Thyroid gland (tissue), 4 donors: Measurements from ENCODE around the gene CHPF.

Experiments used
- CTCF ChIP-seq, 6 experiments: fragments of 200-600 bp in 3 of 6; fragments of 450-650 bp in 3 of 6; sonication (generic) in 3 of 6; IDR thresholded peaks; one replicate each; pipeline ENCODE4 v1.5.1; 2016 to 2019; ENCODE audit warnings: antibody characterized with exemption in 6 of 6, mild to moderate bottlenecking in 2 of 6, inconsistent platforms in 1 of 6, moderate library complexity in 1 of 6
- POLR2A ChIP-seq, 2 donors: fragments of 450-650 bp; IDR thresholded peaks; one replicate each; pipeline ENCODE4 v1.6.1; 2017; ENCODE audit warnings: antibody characterized with exemption in 2 of 2, mild to moderate bottlenecking in 2 of 2, moderate library complexity in 1 of 2

- TF ChIP-seq CTCF (IDR thresholded peaks at IDR 0.05) = no peak
- TF ChIP-seq POLR2A (IDR thresholded peaks at IDR 0.05) = no peak
Measured at GRCh38 chr2:219569635-219570034, 26.0 kb upstream of the CHPF start.
